Central memory CD8-positive, alpha-beta T cell (primary cell): ENCODE data around the gene LPP.

Experiments used
- ATAC-seq: fragments of 150-1000 bp; cut with Tn5 transposase; replicated peaks from 2 replicates; pipeline ENCODE4 v1.10.0; 2022; ENCODE audit warnings: mild to moderate bottlenecking, moderate FRiP score, moderate number of reproducible peaks; ENCODE audit not compliant: poor library complexity, severe bottlenecking; ENCODE audit errors: extremely low read depth
- DNase-seq, 2 donors: peaks; one replicate each; pipeline ENCODE4 v3.0.0; 2021; ENCODE audit warnings: low spot score in 2 of 2
- H3K27ac Mint-ChIP-seq: one replicate; pipeline ENCODE4 v1.8.0; 2022; ENCODE audit warnings: low read depth, mild to moderate bottlenecking, moderate library complexity, mixed read lengths
- H3K27me3 Mint-ChIP-seq: one replicate; pipeline ENCODE4 v1.8.0; 2022; ENCODE audit warnings: mixed read lengths
- H3K36me3 Mint-ChIP-seq: one replicate; pipeline ENCODE4 v1.8.0; 2022; ENCODE audit warnings: mild to moderate bottlenecking, moderate library complexity, mixed read lengths; ENCODE audit not compliant: insufficient read depth
- H3K4me1 Mint-ChIP-seq: one replicate; pipeline ENCODE4 v1.8.0; 2022; ENCODE audit warnings: mixed read lengths
- H3K4me3 Mint-ChIP-seq: one replicate; pipeline ENCODE4 v1.8.0; 2022; ENCODE audit warnings: mild to moderate bottlenecking, moderate library complexity, mixed read lengths
- H3K9me3 Mint-ChIP-seq: one replicate; pipeline ENCODE4 v1.8.0; 2022; ENCODE audit warnings: mixed read lengths

The LPP gene

GRCh38 chr3:188241883-188242282, 87.9 kb downstream of the LPP start:
- ATAC-seq (no peak), DNase-seq (no peak)
- H3K36me3 Mint-ChIP-seq = peaks cover 5% of the 10 kb centered on the region
- peaks cover 56% of the 10 kb centered on the region for H3K4me1 Mint-ChIP-seq
- no peak overlapping the region for H3K4me3 Mint-ChIP-seq
- no peaks in the 10 kb centered on the region for H3K27me3 Mint-ChIP-seq
- no peaks in the 10 kb centered on the region for H3K9me3 Mint-ChIP-seq
- peak overlapping the region; percentile 14 for H3K27ac Mint-ChIP-seq

GRCh38 chr3:188242436-188243123, 88.6 kb downstream of the LPP start:
- Mint-ChIP-seq H3K4me1 (peaks cover 51% of the 10 kb centered on the region), H3K27me3 (no peaks in the 10 kb centered on the region), H3K36me3 (peaks cover 5% of the 10 kb centered on the region), H3K4me3 (no peak overlapping the region), H3K9me3 (no peaks in the 10 kb centered on the region), H3K27ac (peak overlapping the region; percentile 14)
- no peak for ATAC-seq
- no peak for DNase-seq

- no peak overlapping the region for H3K4me3 Mint-ChIP-seq
- H3K4me1 Mint-ChIP-seq = peaks cover 46% of the 10 kb centered on the region
- H3K9me3 Mint-ChIP-seq = no peaks in the 10 kb centered on the region
- ATAC-seq (no peak), DNase-seq (no peak)
- H3K27me3 Mint-ChIP-seq = no peaks in the 10 kb centered on the region
- peaks cover 3% of the 10 kb centered on the region for H3K36me3 Mint-ChIP-seq
- peak overlapping the region; percentile 14 for H3K27ac Mint-ChIP-seq
Observed at GRCh38 chr3:188243124-188243795, 89.3 kb downstream of the LPP start.

GRCh38 chr3:188244395-188244861, 90.5 kb downstream of the LPP start:
- Mint-ChIP-seq H3K9me3 (no peaks in the 10 kb centered on the region), H3K27me3 (no peaks in the 10 kb centered on the region), H3K36me3 (no peaks in the 10 kb centered on the region), H3K27ac (no peak overlapping the region), H3K4me3 (no peak overlapping the region), H3K4me1 (peaks cover 44% of the 10 kb centered on the region)
- DNase-seq (no peak), ATAC-seq (no peak)

GRCh38 chr3:188246905-188247304, 92.9 kb downstream of the LPP start:
- no peak overlapping the region for H3K27ac Mint-ChIP-seq
- H3K27me3 Mint-ChIP-seq = no peaks in the 10 kb centered on the region
- H3K4me1 Mint-ChIP-seq = peaks cover 34% of the 10 kb centered on the region
- H3K9me3 Mint-ChIP-seq = no peaks in the 10 kb centered on the region
- no peaks in the 10 kb centered on the region for H3K36me3 Mint-ChIP-seq
- ATAC-seq = no peak
- H3K4me3 Mint-ChIP-seq = no peak overlapping the region
- no peak for DNase-seq

DNA sequence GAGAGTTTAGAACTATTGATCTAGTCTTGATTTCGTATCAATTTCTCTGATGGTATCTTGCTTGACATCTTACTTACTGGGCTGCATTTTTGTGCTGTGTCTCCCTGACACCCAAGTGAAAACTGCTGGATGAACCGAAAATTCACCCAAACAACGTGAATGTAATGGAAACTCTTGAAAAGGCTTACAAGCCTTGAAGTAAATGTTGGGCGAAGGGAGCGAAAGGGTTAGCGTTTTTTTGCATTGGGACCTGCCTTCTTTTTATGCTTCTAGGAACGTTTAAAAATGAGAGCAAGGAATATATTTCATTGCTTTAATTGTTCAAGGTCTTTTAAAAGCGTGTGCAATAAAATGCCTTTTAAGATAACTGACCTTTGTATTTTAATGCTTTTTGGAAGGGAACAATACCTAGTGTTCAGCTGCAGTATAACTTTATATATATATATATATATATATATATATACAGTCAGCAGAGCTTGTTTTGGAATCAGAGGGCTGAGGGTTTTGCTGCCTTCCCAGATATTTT, 94.1 kb downstream of the LPP start:
- H3K4me3 Mint-ChIP-seq = no peak overlapping the region
- DNase-seq (no peak), ATAC-seq (no peak)
- H3K27ac Mint-ChIP-seq = no peak overlapping the region
- no peaks in the 10 kb centered on the region for H3K27me3 Mint-ChIP-seq
- H3K36me3 Mint-ChIP-seq = no peaks in the 10 kb centered on the region
- H3K9me3 Mint-ChIP-seq = no peaks in the 10 kb centered on the region
- peaks cover 29% of the 10 kb centered on the region for H3K4me1 Mint-ChIP-seq

- Mint-ChIP-seq H3K4me3 (no peak overlapping the region), H3K27ac (no peak overlapping the region), H3K27me3 (no peaks in the 10 kb centered on the region), H3K4me1 (peaks cover 28% of the 10 kb centered on the region), H3K9me3 (no peaks in the 10 kb centered on the region), H3K36me3 (no peaks in the 10 kb centered on the region)
- DNase-seq (no peak), ATAC-seq (no peak)
Observed at GRCh38 chr3:188253123-188253793, 99.3 kb downstream of the LPP start.

GRCh38 chr3:188253800-188254452, 100.0 kb downstream of the LPP start:
- Mint-ChIP-seq H3K4me1 (peaks cover 29% of the 10 kb centered on the region), H3K36me3 (no peaks in the 10 kb centered on the region), H3K27ac (no peak overlapping the region), H3K9me3 (no peaks in the 10 kb centered on the region), H3K27me3 (no peaks in the 10 kb centered on the region), H3K4me3 (no peak overlapping the region)
- DNase-seq = no peak
- no peak for ATAC-seq

DNA sequence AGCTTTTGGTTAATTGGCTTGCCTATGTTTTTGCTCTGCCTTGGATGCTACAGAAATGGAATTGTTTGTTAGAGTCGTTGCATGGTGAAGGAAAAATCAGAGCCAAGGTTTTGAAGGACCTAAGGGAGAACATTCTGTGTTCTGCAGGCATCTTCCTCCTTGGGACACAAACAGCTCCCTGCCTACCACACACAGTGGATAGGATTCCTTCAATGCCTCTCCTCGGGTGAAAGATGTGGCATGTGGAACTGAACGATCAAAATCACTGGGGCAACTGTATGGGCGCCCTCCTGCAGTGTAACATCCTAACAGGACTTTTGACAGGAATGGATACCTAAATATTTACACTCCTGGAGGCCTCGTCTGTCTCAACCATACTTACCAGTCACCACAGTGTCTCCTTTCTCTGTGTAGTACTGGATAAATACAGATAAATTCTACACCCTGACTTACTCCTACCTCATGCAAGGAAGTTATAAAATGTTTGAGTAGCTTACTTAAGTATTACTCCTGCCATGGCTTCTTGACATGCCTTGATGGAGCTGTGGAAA, 100.6 kb downstream of the LPP start:
- Mint-ChIP-seq H3K9me3 (no peaks in the 10 kb centered on the region), H3K27ac (no peak overlapping the region), H3K36me3 (no peaks in the 10 kb centered on the region), H3K27me3 (no peaks in the 10 kb centered on the region), H3K4me1 (peaks cover 35% of the 10 kb centered on the region), H3K4me3 (no peak overlapping the region)
- DNase-seq (no peak), ATAC-seq (no peak)

DNA sequence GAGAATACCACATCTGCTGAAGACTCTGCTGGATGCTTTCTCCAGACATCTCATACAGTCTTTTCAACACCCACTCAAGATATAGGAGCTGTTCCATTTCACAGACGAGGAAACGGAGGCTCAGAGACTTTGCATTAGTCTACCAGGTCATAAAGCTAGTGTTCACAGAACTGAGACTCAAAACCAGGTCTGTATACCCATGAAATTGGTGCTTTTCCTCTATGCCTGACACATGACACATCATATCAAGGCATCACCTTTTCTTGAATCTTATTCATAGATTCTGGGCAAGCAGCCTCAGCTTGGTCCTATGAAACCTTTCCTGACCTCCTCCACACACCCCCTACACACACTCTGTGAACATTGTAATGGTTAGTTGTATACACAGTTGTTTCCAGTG, 101.2 kb downstream of the LPP start:
- ATAC-seq (no peak), DNase-seq (no peak)
- no peaks in the 10 kb centered on the region for H3K9me3 Mint-ChIP-seq
- no peaks in the 10 kb centered on the region for H3K36me3 Mint-ChIP-seq
- H3K27ac Mint-ChIP-seq = no peak overlapping the region
- H3K4me3 Mint-ChIP-seq = no peak overlapping the region
- no peaks in the 10 kb centered on the region for H3K27me3 Mint-ChIP-seq
- peaks cover 36% of the 10 kb centered on the region for H3K4me1 Mint-ChIP-seq

GRCh38 chr3:188256758-188257157, 102.8 kb downstream of the LPP start:
- Mint-ChIP-seq H3K4me3 (no peak overlapping the region), H3K4me1 (peaks cover 30% of the 10 kb centered on the region), H3K27me3 (no peaks in the 10 kb centered on the region), H3K9me3 (no peaks in the 10 kb centered on the region), H3K36me3 (no peaks in the 10 kb centered on the region), H3K27ac (no peak overlapping the region)
- no peak for DNase-seq
- no peak for ATAC-seq

DNA sequence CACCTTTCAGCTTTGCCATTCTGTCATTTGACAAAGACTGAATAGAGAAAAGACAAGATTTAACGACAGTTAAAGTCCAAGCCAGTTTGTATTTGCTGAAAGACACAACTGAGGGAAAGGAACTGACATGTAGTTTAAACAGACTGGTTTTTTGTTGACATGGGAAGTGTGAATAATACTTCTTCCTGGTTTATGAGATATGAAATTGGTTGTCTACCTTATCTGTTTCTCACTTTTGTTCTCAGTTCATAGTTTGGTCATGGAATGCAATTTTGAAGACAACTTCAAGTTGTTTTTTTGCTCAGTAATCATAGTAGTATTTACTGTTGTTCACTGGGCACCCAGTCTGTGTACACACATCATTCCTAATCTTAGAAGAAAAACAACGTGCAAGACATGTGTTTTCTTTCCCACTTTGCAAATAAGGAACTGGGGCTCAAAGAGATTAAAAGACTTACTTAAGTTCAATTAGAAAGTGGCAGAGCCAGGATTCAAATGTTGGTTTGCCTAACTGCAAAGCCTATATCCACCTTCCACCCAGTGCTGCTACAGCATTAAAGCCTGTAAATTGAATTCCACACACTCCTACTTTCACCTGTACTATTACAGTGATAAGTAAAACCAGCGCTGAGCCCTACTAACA, 103.5 kb downstream of the LPP start:
- Mint-ChIP-seq H3K27ac (no peak overlapping the region), H3K36me3 (peaks cover under 1% of the 10 kb centered on the region), H3K4me3 (no peak overlapping the region), H3K27me3 (no peaks in the 10 kb centered on the region), H3K9me3 (no peaks in the 10 kb centered on the region), H3K4me1 (peaks cover 33% of the 10 kb centered on the region)
- no peak for DNase-seq
- no peak for ATAC-seq
